Kidney capillary endothelial cell (primary cell): Measurements from ENCODE around the gene DCC.
"Not testable (repeated sequence)": the region's sequence is repeated elsewhere in the genome, so short reads cannot be mapped to it uniquely, and the experiment has no call there.

Source experiments
- DNase-seq: peaks from one replicate; pipeline ENCODE4 v3.0.0-alpha.2; 2018; ENCODE audit warnings: low spot score

Gene DCC

DNA sequence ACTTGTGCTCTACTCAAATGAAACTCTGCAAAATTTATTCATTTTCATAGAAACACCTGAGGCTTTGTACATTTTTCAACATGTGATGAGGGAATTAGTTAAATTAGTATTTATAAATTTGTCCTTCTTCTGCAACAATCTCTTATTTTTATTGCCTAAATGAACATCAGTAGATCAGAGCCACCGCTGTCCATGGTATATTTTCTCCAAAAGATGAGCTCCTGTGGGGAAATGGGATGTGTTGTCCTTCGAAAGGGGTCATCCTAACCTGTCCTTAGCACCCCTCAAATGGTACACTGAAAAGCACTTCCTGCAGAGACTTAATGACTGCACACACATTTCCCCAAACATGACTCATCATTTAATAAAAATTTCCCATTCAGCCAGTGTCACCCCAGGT is 1169.9 kb downstream of the DCC start:
- DNase-seq, result no peak

DNA sequence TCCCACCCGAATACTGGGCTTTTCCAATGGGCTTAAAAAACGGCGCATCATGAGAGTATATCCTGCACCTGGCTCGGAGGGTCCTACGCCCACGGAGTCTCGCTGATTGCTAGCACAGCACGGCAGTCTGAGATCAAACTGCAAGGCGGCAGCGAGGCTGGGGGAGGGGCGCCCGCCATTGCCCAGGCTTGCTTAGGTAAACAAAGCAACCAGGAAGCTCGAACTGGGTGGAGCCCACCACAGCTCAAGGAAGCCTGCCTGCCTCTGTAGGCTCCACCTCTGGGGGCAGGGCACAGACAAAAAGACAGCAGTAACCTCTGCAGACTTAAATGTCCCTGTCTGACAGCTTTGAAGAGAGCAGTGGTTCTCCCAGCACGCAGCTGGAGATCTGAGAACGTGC is 1171.7 kb downstream of the DCC start:
- not testable (repeated sequence) for DNase-seq

DNA sequence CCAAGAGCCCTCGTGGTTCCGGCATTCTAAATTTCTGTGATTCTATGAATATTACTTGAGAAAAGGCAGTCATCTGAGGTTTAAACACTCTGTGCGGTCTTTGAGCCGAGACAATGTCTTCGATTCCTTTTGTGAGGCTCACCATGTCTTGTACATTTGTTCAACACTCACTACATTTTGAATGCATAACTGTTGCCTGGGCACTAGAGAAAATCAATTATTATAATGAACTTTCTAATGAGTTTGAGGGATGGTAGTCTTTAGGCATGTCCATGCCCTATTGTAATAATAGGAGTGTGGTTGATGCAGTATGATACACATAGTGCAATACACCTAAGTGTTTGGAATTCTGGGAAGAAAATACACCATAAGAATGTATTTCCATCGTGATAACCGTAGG is 1181.1 kb downstream of the DCC start:
- DNase-seq, result no peak

DNA sequence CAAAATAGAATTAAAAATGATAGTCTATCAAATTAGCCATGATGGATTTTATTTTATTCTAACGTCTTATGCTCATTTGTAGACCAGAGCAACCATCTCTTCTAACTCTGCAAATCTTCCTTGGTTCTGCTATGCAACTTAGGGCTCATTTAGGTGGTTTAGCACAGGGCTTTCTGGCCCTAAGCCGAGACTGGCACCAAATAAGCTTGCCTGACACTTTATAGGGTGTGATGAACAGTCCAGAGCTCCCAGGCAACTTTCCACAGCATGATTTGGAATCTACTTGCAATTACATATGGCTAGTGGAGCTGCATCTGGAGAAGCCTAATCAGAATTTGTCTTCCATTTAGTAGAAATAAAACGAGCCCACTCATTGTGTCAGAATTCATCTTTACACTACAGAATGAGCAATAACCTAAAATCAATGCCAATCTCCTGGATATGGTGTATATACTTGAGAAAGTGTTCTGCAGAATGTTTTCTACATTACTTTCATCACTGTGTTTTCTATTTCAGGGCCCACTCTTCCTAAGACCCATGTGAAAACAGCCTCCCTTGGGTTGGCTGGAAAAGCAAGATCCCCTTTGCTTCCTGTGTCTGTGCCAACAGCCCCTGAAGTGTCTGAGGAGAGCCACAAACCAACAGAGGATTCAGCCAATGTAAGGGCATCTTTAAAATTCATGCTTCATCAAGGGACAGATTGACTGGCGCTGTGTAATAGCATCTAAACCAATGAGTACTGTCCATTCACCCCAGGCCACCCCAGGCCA is 1186.3 kb downstream of the DCC start:
- no peak for DNase-seq

DNA sequence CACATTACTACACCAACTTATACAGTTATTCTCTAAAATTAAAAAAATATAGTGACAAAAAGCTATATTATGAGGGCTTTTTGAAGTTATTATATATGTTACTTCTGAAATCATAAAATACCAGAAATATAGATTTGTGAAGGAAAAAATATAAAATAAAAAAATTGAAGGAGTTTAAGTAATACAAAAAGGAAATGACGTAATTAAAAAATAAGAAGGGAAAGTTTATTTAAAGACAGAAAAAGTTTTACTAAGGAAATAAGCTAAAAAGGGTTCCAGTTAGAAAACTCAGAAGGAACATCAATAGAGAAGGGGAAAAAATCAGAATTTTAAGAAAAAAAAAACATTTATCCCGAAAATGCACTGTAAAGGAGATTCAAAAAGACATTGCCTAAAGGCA is 1187.4 kb downstream of the DCC start:
- DNase-seq, result no peak

DNA sequence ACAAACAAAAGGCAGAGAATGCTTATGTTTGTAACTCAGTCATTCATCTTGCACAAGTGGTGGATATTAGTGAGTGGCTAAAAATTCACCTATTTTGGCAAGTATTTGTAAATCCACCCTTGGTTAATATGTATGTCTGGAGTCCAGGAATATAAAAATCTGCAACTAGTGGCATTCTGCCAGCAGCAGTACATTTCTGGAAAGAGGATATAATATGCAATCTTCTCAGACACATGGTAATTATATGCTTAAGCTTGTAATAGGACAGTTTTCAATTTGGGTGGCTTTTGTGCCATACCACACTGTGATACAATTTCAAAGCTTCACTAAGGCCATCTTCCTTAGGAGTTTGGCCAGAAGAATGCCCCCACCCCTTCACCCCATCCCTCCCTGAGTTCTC is 1191.2 kb downstream of the DCC start:
- DNase-seq, result no peak

DNA sequence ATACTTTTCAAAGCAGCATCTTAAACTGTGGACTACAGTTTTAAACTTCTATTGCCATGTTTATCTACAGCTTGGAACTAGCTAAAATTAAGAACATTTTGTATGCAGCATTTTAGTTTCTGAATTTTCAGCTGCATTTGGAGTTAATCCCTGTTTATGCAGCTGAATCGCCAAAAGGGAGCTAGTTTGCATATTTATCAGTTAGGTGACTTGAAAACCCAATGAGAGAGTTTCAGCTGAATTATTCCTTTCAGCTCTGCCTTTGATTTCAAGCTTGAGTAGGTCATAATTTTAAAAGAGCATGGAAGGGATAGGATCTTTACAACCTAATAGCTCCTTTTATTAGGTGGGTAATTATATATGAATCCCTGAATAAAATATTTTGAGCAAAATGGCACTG is 1191.9 kb downstream of the DCC start:
- no peak for DNase-seq

DNA sequence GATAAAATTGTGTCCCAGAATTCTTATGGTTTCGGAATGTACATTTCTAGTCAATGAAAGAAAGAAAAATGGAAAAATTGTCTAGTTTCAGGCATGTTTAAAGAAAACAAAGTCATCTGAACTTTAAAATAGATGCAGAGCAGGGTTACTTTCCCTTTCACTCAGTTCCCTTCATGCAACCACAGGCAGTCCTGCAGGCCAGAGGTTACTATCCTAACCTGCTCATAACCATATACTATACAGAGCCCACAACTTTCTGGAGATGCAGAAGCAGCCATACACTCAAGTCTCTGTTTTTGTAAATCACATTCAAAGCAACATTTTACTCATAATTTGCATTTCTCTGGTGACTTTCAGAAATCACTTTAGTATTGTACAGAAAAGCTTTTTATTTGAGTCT is 1194.2 kb downstream of the DCC start:
- DNase-seq, result no peak

DNA sequence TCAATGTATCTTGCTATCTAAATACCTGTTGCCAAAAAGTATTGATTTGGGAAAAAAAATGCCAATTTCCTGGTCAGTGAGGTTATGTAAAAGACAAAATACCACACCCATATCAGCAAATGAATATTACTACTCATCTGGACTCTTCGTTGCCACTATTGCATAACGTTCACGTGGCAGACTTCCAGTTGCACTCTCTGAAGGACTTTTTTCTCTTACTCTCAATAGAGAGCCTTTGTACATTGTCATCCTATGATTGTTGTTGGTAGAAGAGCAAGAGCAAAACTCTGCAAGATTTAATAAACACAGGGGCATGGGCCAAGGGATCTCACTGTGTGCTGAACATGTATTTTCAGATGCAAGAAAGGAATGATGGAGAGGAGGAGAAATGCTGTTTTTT is 1194.7 kb downstream of the DCC start:
- no peak for DNase-seq

DNA sequence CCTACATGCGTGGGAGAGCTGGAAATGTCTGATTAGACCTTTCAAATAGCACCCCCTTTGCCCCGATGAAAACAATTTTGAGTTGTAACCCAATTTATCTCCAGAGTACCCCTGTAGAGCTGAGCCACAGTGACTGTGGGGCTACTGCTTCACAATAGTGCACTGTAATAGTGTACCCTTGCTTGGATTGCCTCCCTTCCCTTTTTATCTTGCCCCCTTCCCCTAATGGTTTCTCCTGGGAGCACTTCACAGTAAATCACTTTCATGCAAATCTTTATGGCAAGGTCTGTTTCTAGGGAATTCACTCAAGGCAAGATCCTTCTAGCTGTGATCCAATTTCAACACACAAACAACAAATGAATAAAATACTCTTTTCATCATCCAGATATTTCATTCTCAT is 1196.9 kb downstream of the DCC start:
- DNase-seq, result no peak

DNA sequence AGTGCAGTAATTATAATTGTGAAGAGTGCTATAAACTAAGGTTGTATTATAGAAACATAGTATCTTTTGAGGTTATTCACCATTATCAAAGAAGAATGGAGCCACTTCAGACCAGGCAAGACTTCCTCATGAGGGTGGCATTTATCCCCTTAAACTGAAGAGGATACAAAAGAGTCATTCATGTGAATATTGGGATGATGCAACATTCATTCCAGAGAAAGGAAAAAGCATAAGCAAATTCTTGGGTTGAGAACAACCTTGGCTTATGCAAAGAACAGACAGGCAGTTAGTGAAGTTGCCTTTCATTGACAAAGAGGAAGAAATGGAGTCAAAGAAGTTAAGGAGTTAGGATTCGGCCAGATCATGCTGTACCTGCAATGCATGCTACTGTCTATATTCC is 1201.9 kb downstream of the DCC start:
- no peak for DNase-seq

DNA sequence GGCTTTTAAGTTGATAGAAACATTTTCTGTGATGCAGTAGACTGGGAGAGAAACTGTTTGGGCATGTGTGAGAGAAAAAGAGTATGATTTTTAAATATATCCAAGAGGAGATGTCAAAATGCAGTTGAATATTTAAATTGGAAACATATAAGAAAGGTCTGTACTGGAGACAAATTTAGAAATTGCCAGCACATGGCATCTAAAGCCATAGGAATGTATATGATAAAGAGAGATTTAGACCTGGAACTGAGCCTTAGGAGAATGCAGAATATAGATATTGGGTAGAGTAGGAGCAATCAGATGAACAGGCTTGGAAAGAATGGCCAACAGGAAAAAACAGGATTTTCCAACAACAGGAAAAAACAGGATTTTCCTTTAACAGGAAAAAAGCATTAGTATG is 1203.7 kb downstream of the DCC start:
- DNase-seq, result no peak

DNA sequence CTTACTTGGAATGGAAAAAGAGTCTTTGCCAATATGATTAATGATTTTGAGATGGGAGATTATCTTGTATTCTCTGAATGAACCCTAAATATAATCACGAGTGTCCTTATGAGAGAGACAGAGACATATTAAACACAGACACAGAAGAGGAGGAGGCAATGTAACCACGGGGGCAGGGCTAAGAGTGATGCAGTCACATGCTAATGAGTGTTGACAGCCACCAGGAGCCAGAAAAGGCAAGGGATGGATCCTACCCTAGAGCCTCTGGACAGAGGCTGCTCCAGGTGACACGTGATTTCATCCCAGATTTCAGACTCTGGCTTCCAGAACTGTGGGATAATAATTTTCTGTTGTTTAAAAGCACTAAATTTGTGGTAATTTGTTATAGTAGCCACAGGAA is 1204.9 kb downstream of the DCC start:
- DNase-seq, result no peak

DNA sequence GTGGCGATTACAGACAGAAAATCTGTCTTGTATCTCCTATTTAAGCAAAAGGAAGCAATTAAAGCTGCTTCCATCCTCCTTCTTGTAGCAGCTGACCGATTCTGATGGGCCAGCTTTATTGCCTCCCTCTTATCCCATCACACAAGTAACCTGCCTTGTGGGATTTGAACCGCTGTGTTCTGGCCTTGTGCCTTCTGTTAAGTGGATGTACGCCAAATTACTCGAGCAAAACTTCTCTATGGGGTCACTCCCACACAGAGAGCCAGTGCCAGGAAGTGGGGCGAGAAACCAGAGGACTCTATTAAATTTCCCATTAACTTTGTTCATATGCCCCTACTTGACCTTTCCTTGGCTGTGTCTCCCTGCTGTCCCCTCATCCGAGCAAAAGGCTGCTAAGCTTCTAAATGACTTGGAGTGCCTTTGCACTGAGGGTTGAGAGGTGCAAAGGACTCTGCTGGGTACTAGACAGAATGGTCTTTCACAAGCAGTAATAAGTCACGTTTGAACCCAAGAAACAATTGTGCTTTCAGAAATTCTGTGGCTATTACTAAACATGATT is 1212.0 kb downstream of the DCC start:
- DNase-seq, result no peak

DNA sequence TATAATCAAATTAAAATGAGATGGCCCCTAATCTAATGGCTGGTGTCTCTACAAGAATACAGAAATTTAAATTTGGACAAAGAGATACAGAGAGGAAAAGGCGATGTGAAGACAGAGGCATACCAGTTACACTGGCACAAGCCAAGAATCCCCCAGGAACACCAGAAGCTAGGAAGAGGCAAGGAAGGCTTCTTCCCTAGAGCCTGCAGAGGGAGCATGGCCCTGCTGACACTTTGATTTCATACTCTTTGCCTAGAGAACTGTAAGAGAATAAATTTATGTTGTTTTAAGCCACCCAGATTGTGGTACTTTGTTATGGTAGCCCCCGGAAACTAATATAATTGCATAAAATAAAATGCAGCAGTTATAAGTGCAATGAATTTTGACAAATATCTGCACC is 1213.0 kb downstream of the DCC start:
- DNase-seq, result no peak

DNA sequence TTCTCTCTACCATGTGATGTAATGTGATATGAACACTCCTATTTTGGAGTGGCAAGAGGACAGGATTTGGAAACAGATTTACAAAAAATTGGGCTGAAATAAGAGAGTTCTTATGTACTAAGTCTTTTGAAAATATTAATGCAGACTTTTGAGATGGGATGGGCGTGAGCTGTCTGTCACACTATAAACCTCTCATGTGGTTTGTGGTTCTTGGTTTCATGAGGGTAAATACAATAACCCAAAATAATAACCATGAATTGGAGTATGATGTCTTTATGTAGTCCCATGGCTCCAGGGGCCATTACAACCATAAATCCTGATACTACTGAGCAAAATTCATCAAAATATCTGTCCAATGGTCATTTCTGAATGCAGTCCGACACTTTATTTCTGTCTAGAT is 1216.5 kb downstream of the DCC start:
- DNase-seq, result no peak

DNA sequence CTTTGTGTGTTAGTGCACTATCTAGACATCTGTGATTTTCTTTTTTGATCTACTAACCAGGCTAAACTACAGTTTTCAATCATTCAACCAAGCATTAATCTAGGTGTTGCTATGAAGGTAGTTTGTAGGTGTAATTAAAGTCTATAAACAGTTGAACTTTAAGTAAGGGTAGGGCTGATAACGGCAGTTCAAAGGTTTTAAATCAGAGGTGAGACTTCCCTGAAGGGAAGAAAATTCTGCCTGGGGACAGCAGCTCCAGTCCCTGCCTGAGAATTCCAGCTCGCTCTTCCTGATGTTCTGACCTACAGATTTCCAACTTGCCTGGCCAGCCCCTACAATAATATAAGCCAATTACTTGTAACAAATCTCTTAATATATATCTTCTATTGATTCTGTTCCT is 1220.5 kb downstream of the DCC start:
- no peak for DNase-seq

DNA sequence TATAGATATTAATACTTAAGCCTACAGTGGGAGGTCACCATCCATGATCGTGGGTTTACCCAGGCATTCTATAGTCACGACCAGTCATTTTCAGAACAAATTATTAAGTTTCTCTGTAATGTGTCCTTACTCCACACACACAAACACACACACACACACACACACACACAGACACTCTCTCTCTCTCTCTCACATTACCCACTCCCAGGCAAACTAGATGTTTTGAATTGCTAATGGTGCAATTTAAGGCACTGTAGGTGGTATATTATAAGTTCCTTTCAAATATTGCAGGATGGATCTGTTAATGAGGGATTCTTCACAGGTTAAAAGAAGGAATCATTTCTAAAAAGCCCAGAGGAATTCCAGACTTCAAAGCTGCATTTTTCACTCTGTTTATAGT is 1226.6 kb downstream of the DCC start:
- no peak for DNase-seq

DNA sequence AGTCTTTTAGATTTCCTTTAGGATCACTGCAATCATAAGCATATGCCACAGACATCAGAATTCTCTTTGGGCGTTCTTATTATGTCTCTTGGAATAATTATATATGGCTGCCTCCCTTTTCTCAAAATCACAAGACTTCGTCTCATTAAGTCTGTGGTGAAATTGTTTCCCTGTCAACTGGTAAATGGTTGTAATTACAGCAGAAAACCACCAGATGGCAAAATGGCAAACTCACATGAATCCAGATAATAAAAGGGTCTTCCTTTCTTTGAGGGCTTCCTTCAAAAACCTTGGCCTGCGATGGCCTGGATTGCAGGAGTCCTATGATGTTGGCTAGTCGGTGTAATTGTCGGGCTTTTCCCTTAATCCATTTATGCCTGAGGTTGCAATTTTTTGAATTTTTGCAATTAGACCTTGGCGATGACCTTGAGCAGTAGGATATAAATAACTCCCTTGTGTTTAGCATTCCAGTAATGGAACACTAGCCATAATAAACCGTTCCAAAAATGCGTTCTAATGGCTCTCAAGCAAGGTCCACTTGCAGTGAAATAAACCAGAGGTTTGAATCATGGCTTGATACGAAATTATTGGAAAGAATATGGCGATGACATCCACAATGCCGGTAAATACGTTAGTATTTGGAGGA is 1228.1 kb downstream of the DCC start:
- DNase-seq, result peak; percentile 20
